Ishikawa (cell line): ENCODE measurements around the gene THYN1.

ENCODE experiments used
- CEBPB ChIP-seq: IDR thresholded peaks from 2 replicates; pipeline ENCODE4 v1.6.1; 2012
- CREB1 ChIP-seq: IDR thresholded peaks from 2 replicates; pipeline ENCODE4 v1.6.1; 2012; ENCODE audit warnings: low read depth
- EGR1 ChIP-seq: IDR thresholded peaks from 2 replicates; pipeline ENCODE4 v1.6.1; 2012
- EP300 ChIP-seq: IDR thresholded peaks from 2 replicates; pipeline ENCODE4 v1.6.1; 2012; ENCODE audit warnings: borderline replicate concordance
- FOXM1 ChIP-seq: IDR thresholded peaks from 2 replicates; pipeline ENCODE4 v1.6.1; 2012; ENCODE audit warnings: low read depth, borderline replicate concordance
- MAX ChIP-seq: IDR thresholded peaks from 2 replicates; pipeline ENCODE4 v1.6.1; 2012
- NFIC ChIP-seq: IDR thresholded peaks from 2 replicates; pipeline ENCODE4 v1.6.1; 2012
- RAD21 ChIP-seq: IDR thresholded peaks from 2 replicates; pipeline ENCODE4 v1.6.1; 2012; ENCODE audit warnings: low read depth
- REST ChIP-seq: IDR thresholded peaks from 2 replicates; pipeline ENCODE4 v1.6.1; 2012; ENCODE audit warnings: low read depth, mild to moderate bottlenecking
- TAF1 ChIP-seq: IDR thresholded peaks from 2 replicates; pipeline ENCODE4 v1.6.1; 2012; ENCODE audit warnings: low read depth, mild to moderate bottlenecking
- TCF12 ChIP-seq: IDR thresholded peaks from 2 replicates; pipeline ENCODE4 v1.6.1; 2012; ENCODE audit warnings: low read depth
- TEAD4 ChIP-seq: IDR thresholded peaks from 2 replicates; pipeline ENCODE4 v1.6.1; 2012
- USF1 ChIP-seq: IDR thresholded peaks from 2 replicates; pipeline ENCODE4 v1.6.1; 2012
- YY1 ChIP-seq: IDR thresholded peaks from 2 replicates; pipeline ENCODE4 v1.6.1; 2012; ENCODE audit warnings: low read depth
- ZBTB7A ChIP-seq: IDR thresholded peaks from 2 replicates; pipeline ENCODE4 v1.6.1; 2012; ENCODE audit warnings: low read depth

Gene THYN1

GRCh38 chr11:134277183-134278001 is 24.2 kb upstream of the THYN1 start:
- no peak for TF ChIP-seq FOXM1
- TF ChIP-seq EP300: no peak
- TF ChIP-seq MAX: no peak
- TF ChIP-seq YY1: no peak
- TF ChIP-seq CREB1: no peak
- TF ChIP-seq RAD21: no peak
- no peak for TF ChIP-seq TAF1
- no peak for TF ChIP-seq REST
- no peak for TF ChIP-seq NFIC
- no peak for TF ChIP-seq TEAD4
- no peak for TF ChIP-seq USF1

- TF ChIP-seq EGR1: no peak
- TF ChIP-seq MAX: no peak
- no peak for TF ChIP-seq CREB1
- no peak for TF ChIP-seq EP300
- TF ChIP-seq TCF12: no peak
- no peak for TF ChIP-seq TAF1
- no peak for TF ChIP-seq NFIC
Observed at GRCh38 chr11:134276396-134277182, 23.4 kb upstream of the THYN1 start.

- no peak for TF ChIP-seq RAD21
- TF ChIP-seq MAX: no peak
- no peak for TF ChIP-seq TEAD4
- TF ChIP-seq NFIC: no peak
- TF ChIP-seq CEBPB: no peak
- no peak for TF ChIP-seq ZBTB7A
Observed at GRCh38 chr11:134275534-134276395, 22.6 kb upstream of the THYN1 start, which contains the start of gene GLB1L3. GLB1L3 (plus strand) TSS chr11:134276379; CDS start chr11:134276741, 362 bp downstream.

GRCh38 chr11:134275188-134275533 is 22.0 kb upstream of the THYN1 start:
- TF ChIP-seq MAX (no peak), CEBPB (no peak), TCF12 (no peak), CREB1 (no peak), EP300 (no peak), TEAD4 (no peak), EGR1 (no peak), REST (no peak), RAD21 (no peak), FOXM1 (no peak), NFIC (no peak), ZBTB7A (no peak), YY1 (no peak)

- TF ChIP-seq REST (no peak), MAX (no peak), RAD21 (no peak), ZBTB7A (no peak), FOXM1 (no peak), TEAD4 (no peak), CREB1 (no peak), YY1 (no peak), EGR1 (no peak), USF1 (no peak)
Observed at GRCh38 chr11:134273317-134273712, 20.2 kb upstream of the THYN1 start.
